Activated CD4-positive, alpha-beta memory T cell treated with anti-CD3 and anti-CD28 coated beads, Interleukin-2, amount 10 ng/mL, durations not matched to agents 7 days and 5 days (primary cell): ENCODE results near the gene METTL26. TPM values are rescaled to one million over a fixed set of nuclear protein-coding genes. Genes with fewer than 3 reads are reported as not detected.
A peak's percentile ranks its signal among the peaks of the same experiment; 100 is the strongest.
"Not testable (repeated sequence)": the region's sequence is repeated elsewhere in the genome, so short reads cannot be mapped to it uniquely, and the experiment has no call there.

Experiments
- CTCF ChIA-PET: fragments of 350-600 bp; sonication (Branson Sonifier 250); formaldehyde crosslinking; loops from one replicate; lab custom pipeline; 2021; ENCODE audit warnings: antibody characterized with exemption, inconsistent platforms; lab: Charles Lee
- POLR2A ChIA-PET: fragments of 350-600 bp; sonication (Branson Sonifier 250); formaldehyde crosslinking; loops from one replicate; lab custom pipeline; 2021; ENCODE audit warnings: antibody characterized with exemption; lab: Charles Lee
- DNase-seq: peaks from one replicate; pipeline ENCODE4 v3.0.0-alpha.2; 2020
- H3K27ac Mint-ChIP-seq: one replicate; pipeline ENCODE4 v1.8.0; 2021; ENCODE audit warnings: mild to moderate bottlenecking, mixed read lengths
- H3K27me3 Mint-ChIP-seq: one replicate; pipeline ENCODE4 v1.8.0; 2021; ENCODE audit warnings: mixed read lengths
- H3K36me3 Mint-ChIP-seq: one replicate; pipeline ENCODE4 v1.8.0; 2021; ENCODE audit warnings: low read depth, mixed read lengths
- H3K4me1 Mint-ChIP-seq: one replicate; pipeline ENCODE4 v1.8.0; 2021; ENCODE audit warnings: mixed read lengths
- H3K4me3 Mint-ChIP-seq: one replicate; pipeline ENCODE4 v1.8.0; 2021; ENCODE audit warnings: mild to moderate bottlenecking, mixed read lengths
- H3K9me3 Mint-ChIP-seq: one replicate; pipeline ENCODE4 v1.8.0; 2021; ENCODE audit warnings: mixed read lengths
- total RNA-seq, 2 experiments: library from RNA; stranded (reverse); gene quantifications; one replicate each; pipeline ENCODE4 v1.2.3, GENCODE V29; 2021

Gene METTL26
- total RNA-seq, 2 experiments from 2014 or later: 66.6 to 67.5 TPM

DNA sequence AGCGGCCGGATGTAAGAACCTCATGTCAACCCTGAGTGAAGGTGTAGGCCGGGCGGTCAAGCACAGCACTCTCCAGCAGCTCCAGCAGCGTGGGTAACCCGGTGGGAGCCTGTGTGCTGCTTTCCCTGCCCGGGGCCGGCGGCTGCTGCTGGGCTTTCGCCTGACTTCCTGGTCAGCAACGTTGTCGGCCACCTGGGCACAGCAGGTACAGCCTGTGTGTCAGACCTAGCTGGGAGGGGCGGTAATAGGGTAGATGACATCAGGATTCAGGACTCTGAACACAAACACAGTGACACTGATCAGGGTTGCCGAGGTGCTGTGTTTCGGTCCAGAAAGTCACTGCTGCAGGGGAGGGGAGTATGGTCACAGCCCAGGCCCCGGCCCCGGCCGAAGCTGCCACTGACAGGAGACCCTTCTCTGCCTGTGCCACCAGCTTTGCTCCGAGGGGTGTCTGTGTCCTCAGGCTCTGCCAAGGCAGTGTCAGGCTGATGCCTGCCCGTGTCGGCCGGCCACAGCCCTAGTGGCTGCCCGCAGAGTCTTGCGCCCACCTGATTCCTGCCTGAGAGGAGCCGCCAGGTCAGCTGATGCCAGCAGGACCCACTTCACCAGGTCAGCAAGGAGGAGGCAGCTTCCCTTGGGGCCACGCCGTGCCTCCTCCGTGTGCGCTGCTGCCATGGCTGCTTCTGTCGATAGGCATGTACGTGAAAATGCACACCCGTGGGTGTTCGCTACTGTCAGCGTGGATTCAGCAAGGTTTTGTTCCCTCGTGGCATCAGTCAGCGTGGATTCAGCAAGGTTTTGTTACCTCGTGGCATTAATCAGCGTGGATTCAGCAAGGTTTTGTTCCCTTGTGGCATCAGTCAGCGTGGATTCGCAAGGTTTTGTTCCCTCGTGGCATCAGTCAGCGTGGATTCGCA is 37.0 kb downstream of the METTL26 start:
- Mint-ChIP-seq H3K36me3 (peaks cover 8% of the 10 kb centered on the region), H3K4me3 (no peak overlapping the region), H3K4me1 (peaks cover 4% of the 10 kb centered on the region), H3K27ac (no peak overlapping the region), H3K27me3 (no peaks in the 10 kb centered on the region), H3K9me3 (no peaks in the 10 kb centered on the region)
- ChIA-PET CTCF (interaction anchor here (1.1 kb wide), 1 partner anchor 21 kb away, joined by 3 read pairs; no protein-coding TSS in a partner anchor), POLR2A (no interaction called here)
- no peak for DNase-seq

DNA sequence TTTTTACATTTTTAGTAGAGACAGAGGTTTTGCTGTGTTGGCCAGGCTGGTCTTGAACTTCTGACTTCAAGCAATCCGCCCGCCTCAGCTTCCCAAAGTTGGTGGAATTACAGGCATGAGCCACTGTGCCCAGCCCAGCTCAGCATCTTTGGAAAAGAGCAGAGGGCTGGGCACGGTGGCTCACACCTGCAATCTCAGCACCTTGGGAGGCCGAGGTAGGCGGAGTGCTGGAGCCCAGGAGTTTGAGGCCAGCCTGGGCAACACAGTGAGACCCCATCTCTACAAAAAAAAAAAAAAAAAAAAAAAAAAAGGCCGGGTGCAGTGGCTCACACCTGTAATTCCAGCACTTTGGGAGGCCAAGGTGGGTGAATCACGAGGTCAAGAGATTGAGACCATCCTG is 38.5 kb downstream of the METTL26 start:
- H3K4me1 Mint-ChIP-seq, POLR2A ChIA-PET, H3K4me3 Mint-ChIP-seq, DNase-seq, H3K27ac Mint-ChIP-seq, H3K9me3 Mint-ChIP-seq, H3K27me3 Mint-ChIP-seq, H3K36me3 Mint-ChIP-seq: not testable (repeated sequence)
- CTCF ChIA-PET: interaction anchor here (1.1 kb wide), 1 partner anchor 22 kb away, joined by 3 read pairs; no protein-coding TSS in a partner anchor

DNA sequence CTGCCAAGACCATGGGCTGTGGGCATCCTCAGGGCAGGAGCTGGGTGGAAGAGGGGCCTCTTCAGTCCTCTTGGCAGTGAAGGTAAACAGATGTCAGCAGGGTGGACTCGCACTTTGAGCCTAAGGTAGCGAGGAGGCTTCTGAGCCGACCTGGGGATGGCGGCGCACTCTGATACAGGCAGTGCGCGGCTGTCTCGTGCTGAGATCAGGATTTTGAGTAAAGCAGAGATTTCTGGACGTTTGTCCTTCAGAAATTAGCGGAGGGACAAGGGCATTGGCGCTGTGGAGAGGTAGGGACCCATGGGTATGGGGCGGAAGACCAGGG is 39.4 kb downstream of the METTL26 start:
- CTCF ChIA-PET: no interaction called here
- no peaks in the 10 kb centered on the region for H3K9me3 Mint-ChIP-seq
- DNase-seq: no peak
- H3K4me1 Mint-ChIP-seq: peaks cover 10% of the 10 kb centered on the region
- peaks cover 8% of the 10 kb centered on the region for H3K36me3 Mint-ChIP-seq
- no peaks in the 10 kb centered on the region for H3K27me3 Mint-ChIP-seq
- H3K27ac Mint-ChIP-seq: no peak overlapping the region
- POLR2A ChIA-PET: no interaction called here
- H3K4me3 Mint-ChIP-seq: no peak overlapping the region

DNA sequence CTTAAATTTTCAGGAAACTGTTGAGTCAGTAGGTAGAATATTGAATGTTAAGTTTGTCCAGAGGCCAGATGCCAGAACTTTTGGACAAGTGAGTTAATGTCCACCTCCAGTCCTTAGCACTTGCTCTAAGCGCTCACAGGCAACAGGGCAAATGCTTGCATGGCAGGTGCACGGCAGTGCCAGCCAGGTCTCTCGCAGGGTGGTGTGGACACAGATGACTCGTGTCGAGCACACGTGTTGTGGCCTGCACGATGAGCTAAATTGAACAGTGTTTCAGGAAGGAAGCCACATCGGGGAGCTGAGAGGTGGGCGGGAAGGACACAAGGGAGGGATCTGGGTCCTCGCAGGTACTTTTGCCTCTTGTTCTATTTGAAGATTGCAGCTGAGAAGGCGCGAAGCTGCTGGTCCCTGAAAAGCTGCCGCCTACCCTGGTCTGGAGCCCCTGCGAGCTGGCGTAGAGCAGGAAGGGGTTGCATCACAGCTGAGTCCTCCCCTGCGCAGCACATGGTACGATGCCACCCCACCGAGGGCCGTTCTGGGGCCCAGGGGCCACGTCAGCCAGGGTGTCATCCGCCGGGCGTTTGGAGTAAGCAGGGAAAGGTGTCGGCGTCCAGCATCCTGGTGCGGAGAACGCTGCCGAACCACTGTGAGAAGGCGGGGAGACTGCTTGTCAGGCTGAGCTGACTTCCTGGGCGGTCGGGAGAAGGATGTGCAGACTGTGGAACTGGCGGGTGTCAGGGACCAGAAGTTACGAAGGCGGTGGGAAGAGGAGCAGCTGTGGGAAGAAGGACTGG is 40.0 kb downstream of the METTL26 start:
- Mint-ChIP-seq H3K27ac (no peak overlapping the region), H3K36me3 (peaks cover 8% of the 10 kb centered on the region), H3K4me3 (no peak overlapping the region), H3K27me3 (no peaks in the 10 kb centered on the region), H3K9me3 (no peaks in the 10 kb centered on the region), H3K4me1 (peaks cover 12% of the 10 kb centered on the region)
- ChIA-PET CTCF (no interaction called here), POLR2A (no interaction called here)
- no peak for DNase-seq

DNA sequence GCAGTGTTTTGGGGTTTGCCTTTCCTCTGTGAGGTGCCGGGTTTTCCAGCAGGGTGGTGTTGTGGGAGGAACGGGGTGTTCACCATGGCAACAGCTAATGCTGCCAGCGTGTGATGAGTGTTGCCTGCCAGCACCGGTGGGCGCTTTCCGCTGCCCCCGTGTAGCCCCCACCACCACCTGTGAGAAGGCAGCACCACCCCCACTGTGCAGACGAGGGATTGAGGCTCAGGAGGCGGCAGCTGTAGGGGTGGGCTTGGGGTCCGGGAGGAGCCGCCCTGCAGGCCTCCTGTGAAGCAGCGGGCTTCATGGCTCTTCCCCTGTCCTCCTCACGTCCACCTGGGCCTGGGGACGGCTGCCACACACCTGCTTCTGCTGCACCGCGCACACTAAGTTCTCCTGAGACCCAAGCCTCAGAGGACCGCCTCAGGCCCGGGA is 41.0 kb downstream of the METTL26 start:
- no peak overlapping the region for H3K4me3 Mint-ChIP-seq
- no peak overlapping the region for H3K27ac Mint-ChIP-seq
- no peaks in the 10 kb centered on the region for H3K27me3 Mint-ChIP-seq
- ChIA-PET CTCF (no interaction called here), POLR2A (no interaction called here)
- H3K9me3 Mint-ChIP-seq: no peaks in the 10 kb centered on the region
- peaks cover 8% of the 10 kb centered on the region for H3K36me3 Mint-ChIP-seq
- H3K4me1 Mint-ChIP-seq: peaks cover 19% of the 10 kb centered on the region
- DNase-seq: no peak

DNA sequence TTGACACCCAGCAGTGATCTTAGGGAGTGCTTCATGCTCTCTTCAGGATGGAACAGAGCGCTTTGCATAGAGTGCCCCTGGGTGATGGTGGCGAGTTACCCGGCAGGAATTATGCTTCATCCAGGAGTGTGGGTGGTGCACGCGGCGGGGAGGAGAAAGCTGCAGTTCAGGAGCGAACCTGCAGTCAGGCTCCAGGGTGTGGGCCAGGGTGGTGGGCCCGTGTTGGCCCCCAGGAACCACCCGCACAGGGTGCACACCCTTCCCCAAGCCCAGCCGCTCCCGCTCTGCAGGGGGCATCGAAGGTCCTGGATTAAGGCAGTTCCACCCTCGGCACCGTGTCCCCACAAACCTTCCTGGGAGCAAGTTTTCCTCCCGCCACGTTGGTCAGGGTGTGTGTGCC is 42.3 kb downstream of the METTL26 start:
- Mint-ChIP-seq H3K4me3 (no peak overlapping the region), H3K27me3 (no peaks in the 10 kb centered on the region), H3K9me3 (no peaks in the 10 kb centered on the region), H3K27ac (no peak overlapping the region), H3K4me1 (peaks cover 19% of the 10 kb centered on the region), H3K36me3 (peaks cover 8% of the 10 kb centered on the region)
- POLR2A ChIA-PET: no interaction called here
- DNase-seq: no peak
- CTCF ChIA-PET: no interaction called here

DNA sequence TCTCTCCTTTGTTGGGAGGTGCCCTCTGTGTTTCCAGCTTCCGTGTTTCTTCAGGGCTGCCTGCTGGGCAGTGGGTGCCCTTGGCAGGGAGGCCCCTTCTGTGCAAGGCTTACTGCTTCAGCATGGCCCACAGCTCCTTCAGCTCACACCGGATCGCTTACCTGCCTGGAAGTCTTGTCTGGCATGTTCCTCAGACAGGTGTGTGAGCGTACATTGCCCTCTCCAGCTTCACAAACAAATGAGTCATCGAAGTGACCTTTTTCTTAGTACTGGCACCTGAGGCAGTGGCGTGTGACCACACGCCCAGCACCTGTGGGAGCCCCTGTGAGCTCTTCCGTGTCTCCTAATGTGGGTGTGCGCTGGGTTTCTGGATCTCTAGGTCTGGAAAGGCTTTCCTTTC is 42.7 kb downstream of the METTL26 start:
- ChIA-PET CTCF (no interaction called here), POLR2A (no interaction called here)
- Mint-ChIP-seq H3K27me3 (no peaks in the 10 kb centered on the region), H3K36me3 (peaks cover 8% of the 10 kb centered on the region), H3K27ac (no peak overlapping the region), H3K4me1 (peaks cover 19% of the 10 kb centered on the region), H3K4me3 (no peak overlapping the region), H3K9me3 (no peaks in the 10 kb centered on the region)
- no peak for DNase-seq

DNA sequence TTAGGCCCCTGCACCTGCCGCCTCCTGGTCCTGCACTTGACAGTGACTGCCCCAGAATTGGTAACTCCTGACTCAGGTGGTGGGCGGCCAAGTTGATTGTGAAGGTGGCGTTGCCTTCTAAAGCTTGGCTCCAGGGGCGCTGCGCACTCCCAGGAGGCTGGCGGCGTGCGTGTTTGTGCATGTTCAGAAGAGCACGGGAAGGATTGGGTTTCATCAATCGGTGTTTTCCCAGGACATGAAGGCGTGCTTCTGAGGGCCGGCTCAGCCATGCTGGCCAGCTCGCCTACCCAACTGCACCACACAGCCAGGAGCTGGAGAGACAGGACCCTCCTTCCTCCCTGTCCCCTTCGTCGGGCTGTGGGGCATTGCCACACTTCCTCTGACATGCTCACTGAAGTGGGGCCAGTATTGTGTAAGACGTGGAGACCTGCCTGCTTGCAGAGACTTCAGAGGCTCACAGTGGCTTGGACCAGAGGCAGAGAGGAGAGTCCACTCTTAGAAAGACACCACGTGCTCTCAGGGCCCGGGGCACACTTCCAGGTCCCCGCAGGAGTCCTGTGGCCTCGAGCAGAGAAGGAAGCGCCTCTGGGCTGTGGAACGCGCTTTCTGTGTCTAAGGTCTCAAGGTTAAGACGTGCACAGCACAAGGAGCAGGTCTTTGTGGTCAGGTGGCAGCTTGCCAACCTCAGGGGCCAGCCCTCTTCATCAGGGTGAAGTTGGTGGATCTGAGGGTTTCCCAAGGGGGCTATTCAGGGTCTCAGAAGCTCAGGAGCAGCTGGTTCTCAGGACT is 43.4 kb downstream of the METTL26 start:
- Mint-ChIP-seq H3K27me3 (no peaks in the 10 kb centered on the region), H3K27ac (no peak overlapping the region), H3K9me3 (no peaks in the 10 kb centered on the region), H3K4me3 (no peak overlapping the region), H3K36me3 (peaks cover 8% of the 10 kb centered on the region), H3K4me1 (peaks cover 24% of the 10 kb centered on the region)
- ChIA-PET POLR2A (interaction anchor here (0.9 kb wide), 1 partner anchor 44 kb away, joined by 3 read pairs; the partner anchor contains the start of gene METTL26), CTCF (no interaction called here)
- no peak for DNase-seq

DNA sequence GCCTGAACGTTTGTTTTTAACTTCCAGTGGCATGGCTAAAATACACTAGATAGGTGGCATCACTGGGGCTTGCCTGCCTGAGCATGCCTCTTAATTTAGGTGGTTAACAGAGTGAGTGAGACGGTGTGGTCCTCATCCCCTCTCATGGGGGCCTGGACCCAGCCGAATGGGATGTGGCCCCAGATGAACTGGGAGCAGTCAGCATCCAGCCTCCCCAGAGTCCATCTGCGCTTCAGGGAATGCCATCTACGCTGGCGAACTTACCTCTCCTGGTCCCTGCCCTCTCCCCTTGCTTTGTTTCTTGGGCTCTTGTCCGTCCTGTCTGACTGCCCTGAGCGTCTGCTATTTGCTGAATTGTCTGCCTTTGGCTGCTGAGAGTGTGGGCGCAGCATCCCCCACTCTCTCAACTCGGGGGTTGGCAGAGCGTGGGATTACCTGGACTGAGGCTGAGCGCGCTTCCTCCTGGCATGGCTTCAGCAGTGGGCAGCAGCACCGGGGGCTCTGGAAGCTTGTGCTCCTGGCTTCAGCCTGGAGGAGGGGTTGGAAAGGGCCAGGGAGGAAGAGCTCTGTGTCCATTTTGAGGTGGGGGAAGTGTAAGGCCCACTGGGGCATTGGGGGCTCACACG is 44.1 kb downstream of the METTL26 start:
- DNase-seq: no peak
- Mint-ChIP-seq H3K27me3 (no peaks in the 10 kb centered on the region), H3K4me1 (peaks cover 31% of the 10 kb centered on the region), H3K4me3 (no peak overlapping the region), H3K27ac (no peak overlapping the region), H3K36me3 (peaks cover 9% of the 10 kb centered on the region), H3K9me3 (no peaks in the 10 kb centered on the region)
- POLR2A ChIA-PET: interaction anchor here (0.9 kb wide), 1 partner anchor 45 kb away, joined by 3 read pairs; the partner anchor contains the start of gene METTL26
- CTCF ChIA-PET: no interaction called here

DNA sequence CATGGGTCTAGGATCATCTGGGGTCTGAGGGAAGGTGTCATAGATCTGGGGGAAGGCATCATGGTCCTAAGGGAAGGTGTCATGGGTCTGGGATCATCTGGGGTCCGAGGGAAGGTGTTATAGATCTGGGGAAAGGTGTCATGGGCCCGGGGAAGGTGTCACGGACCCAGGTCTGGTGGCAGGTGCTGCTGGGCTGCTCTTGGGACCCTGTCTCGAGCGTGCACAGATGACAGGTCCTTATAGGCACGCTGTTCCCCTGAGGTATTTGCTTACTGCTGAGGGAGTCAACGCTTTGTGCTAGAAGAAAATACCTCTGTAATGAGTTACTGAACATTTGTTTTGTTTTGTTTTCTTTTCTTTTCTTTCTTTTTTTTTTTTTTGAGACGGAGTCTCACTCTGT is 44.9 kb downstream of the METTL26 start:
- CTCF ChIA-PET: no interaction called here

DNA sequence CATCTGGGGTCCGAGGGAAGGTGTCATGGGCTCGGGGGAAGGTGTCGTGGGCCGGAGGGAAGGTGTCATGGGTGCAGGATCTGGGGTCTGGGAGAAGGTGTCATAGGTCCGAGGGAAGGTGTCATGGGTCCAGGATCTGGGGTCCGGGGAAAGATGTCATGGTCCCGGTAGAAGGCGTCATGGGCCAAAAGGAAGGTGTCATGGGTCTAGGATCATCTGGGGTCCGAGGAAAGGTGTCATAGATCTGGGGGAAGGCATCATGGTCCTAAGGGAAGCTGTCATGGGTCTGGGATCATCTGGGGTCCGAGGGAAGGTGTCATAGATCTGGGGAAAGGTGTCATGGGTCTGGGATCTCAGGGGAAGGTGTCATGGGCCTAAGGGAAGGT is 45.3 kb downstream of the METTL26 start:
- ChIA-PET CTCF (no interaction called here), POLR2A (interaction anchor here (0.7 to 1.5 kb wide), 4 partner anchors 19 to 373 kb away, joined by 3 to 6 read pairs (median 4); partner anchors contain the start of gene METTL26)
- Mint-ChIP-seq H3K4me3 (peak overlapping the region; percentile 80), H3K4me1 (peaks cover 29% of the 10 kb centered on the region), H3K27me3 (no peaks in the 10 kb centered on the region), H3K27ac (peak overlapping the region; percentile 47), H3K9me3 (no peaks in the 10 kb centered on the region), H3K36me3 (peaks cover 2% of the 10 kb centered on the region)
- no peak for DNase-seq

More for the DNA sequence above, 44.9 kb downstream of the METTL26 start:
- Mint-ChIP-seq H3K27me3 (no peaks in the 10 kb centered on the region), H3K9me3 (no peaks in the 10 kb centered on the region), H3K36me3 (peaks cover 5% of the 10 kb centered on the region), H3K27ac (no peak overlapping the region), H3K4me3 (peak overlapping the region; percentile 80), H3K4me1 (peaks cover 32% of the 10 kb centered on the region)
- POLR2A ChIA-PET: interaction anchor here (1.5 kb wide), 1 partner anchor 44 kb away, joined by 4 read pairs; no protein-coding TSS in a partner anchor
- no peak for DNase-seq

DNA sequence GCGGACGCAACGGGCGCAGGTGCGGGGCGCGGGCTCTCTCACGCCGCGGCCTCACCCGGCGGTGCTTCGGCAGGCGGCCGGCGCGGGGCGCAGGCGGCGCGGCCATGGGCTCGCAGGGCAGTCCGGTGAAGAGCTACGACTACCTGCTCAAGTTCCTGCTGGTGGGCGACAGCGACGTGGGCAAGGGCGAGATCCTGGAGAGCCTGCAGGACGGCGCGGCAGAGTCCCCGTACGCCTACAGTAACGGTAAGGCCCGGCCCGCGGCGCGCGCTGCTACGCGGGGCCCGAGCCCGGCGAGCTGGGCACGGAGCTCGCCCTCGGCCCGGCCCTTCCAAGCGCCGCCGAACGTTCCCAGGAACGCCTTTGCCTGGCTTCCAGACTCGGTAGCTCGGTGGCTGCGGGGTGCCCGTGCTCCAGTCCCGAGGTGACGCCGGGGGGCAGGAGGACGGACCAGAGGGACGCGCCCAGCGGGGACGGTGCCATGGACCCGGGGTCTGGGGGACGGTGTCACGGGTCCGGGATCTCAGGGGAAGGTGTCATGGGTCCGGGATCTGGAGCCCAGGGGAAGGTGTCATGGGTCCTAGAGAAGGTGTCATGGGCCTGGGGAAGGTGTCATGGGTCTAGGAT is 45.8 kb downstream of the METTL26 start:
- DNase-seq: no peak
- Mint-ChIP-seq H3K4me3 (peak overlapping the region; percentile 80), H3K36me3 (peaks cover 2% of the 10 kb centered on the region), H3K4me1 (peaks cover 29% of the 10 kb centered on the region), H3K27ac (peak overlapping the region; percentile 47), H3K9me3 (no peaks in the 10 kb centered on the region), H3K27me3 (no peaks in the 10 kb centered on the region)
- CTCF ChIA-PET: no interaction called here
- POLR2A ChIA-PET: interaction anchor here (0.7 to 1.5 kb wide), 4 partner anchors 18 to 373 kb away, joined by 3 to 6 read pairs (median 4); partner anchors contain the start of gene METTL26
